UCSD-AML1 (cell line): ENCODE results near the gene NT5DC4.
A peak's percentile ranks its signal among the peaks of the same experiment; 100 is the strongest.

ENCODE experiments used
- DNase-seq: peaks from one replicate; lab custom pipeline; 2025; ENCODE audit not compliant: unreplicated experiment; lab: John Stamatoyannopoulos, UW

Gene NT5DC4

DNA sequence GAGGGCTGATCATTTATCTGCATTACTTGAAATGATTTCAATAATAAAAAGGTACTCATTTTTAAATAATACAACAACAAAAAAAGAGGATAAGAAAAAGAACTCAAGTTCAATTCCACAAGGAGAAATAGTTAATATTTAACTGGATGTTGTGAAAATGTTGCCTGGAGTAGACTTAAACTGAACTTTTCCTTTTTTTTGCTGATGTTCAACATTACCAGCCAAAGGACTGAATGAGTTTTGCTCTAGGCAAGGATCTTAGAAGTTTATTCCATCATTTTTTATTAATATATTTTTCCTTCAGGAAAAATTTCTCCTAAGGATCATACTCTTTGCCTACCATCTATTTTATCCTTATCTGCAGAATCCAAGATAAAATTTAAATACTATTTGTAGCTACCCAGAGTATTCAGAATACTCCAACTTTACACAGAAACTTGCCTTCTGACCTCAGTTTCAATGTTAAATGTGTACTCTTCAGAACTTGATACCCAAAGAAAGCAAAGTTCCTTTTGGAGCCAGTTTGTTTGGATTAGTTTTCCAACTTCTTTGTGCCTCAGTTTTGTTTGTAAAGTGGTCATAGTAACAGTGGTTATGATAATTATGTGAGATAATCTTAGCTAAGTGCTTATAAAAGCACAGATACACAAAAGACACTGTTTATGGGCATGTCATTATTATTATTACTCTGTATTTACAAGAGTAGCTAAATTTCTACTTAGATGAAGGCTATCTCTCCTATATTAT is 30.8 kb downstream of the NT5DC4 start:
- no peak for DNase-seq

DNA sequence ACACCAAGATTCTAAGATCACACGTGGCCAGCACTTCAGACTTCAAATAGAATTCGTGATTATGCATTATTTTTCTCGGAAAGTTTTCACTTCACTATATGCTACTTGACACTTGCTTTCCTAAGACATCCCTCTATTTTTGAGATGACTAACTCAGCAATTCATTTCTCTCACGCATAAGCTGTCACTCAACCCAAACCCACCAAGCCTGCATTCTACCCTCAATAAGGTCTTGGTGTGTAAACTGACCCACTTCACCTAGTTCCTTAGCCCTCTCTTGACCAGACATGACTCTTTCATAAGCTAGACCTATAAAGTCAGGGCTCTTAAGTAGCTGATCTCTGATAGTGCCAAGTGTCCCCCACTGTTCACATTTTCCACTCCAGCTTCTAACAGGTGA is 31.8 kb downstream of the NT5DC4 start:
- DNase-seq: no peak

DNA sequence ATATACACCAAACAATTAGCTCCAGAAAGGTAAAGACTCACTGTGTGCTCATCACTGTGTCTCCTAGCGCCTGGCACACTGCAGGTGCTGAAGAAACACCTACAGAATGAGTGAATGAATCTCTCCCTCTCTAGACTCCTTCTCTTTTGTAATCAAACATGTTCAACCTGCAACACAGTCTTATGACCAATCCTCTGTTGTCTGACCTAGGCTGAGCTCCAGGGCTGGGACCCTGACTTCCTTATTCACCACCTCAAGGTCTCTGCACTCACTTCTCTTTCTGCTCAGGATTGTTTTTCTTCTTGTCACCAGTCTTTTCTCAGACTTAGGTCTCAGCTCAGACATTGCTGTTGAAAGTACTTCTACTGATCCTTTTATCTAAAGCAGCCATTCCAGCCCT is 33.7 kb downstream of the NT5DC4 start:
- no peak for DNase-seq

DNA sequence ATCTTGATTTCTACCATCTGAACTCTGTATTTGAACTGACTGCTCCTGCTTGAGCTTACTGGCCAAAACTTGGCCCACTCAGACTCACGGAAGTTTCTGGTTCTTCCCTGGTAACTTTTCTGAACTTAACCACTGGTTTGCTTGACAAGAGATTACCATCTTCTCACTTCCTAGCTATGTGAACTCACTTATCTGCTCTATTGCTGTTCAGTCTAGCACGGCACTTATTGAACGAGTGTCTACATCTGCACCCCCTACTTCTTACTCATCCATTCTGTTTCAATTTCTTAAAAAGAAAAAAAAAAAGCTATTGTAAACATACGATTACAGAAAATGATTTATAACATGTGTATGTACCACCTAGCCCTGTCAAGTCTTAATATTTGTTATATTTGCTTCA is 34.6 kb downstream of the NT5DC4 start:
- no peak for DNase-seq

DNA sequence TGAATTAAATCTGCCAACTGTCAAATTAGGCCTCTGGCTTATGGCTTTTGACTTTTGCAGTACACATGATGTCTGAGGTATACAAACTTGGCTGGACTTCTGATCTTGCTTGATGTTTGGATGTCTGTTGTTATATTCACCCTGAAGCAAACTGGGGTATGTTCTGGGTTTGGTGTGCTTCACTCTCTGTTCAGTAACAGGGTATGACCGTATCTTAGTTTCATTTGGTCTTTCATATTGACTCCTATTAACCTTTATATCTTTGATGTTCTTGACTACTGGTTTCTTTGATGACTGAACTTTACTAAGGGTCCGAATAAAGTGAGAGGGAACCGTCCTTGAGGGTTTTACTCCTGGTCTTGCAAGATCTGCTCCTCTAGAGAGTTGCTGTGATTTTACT is 35.4 kb downstream of the NT5DC4 start:
- no peak for DNase-seq

DNA sequence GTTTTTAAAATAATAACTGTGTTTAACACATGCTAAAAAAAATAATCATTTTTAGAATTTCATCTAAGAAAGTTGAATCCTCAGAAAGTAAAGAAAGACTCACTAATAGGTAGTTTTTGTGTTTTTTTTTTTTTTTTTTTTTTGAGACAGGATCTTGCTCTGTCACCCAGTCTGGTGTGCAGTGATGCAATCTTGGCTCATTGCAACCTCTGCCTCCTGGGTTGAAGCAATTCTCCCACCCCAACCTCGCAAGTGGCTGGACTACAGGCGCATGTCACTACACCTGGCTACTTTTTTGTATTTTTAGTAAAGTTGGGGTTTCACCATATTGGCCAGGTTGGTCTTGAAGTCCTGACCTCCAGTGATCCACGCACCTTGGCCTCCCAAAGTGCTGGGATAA is 36.4 kb downstream of the NT5DC4 start:
- DNase-seq: no peak

DNA sequence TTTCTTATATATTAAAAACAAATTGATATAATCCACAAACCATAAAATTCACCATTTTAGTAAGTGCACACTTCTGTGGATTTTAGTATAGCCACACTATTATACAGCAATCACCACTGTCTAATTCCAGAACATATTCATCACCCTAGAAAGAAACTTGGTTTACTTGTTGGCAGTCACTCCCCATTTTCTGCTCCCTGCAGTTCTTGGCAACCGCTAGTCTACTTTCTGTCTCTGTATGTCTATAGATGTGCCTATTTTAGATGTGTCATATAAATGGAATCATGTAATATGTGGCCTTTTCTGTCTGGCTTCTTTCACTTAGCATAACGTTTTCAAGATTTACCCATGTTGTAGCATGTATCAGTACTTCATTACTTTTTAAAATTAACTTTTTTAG is 37.9 kb downstream of the NT5DC4 start:
- DNase-seq: no peak

DNA sequence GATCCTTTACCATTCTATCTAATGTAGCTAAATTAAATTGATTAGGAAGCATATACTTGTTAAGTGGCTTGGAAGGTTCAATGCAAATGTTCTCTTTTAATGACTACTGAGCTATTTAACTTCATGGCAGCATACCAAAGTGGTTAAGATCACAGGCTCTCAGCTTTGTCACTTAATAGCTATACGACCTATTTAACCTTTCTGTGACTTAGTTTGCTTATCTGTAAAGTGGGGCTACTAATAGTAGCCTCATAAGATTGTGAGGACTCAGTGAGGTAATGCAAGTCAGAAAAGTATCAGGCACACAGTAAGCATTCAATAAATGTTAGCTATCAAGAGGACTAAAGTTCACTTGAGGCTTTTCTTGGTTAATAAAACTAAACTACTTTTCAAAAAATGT is 39.3 kb downstream of the NT5DC4 start:
- DNase-seq: no peak

DNA sequence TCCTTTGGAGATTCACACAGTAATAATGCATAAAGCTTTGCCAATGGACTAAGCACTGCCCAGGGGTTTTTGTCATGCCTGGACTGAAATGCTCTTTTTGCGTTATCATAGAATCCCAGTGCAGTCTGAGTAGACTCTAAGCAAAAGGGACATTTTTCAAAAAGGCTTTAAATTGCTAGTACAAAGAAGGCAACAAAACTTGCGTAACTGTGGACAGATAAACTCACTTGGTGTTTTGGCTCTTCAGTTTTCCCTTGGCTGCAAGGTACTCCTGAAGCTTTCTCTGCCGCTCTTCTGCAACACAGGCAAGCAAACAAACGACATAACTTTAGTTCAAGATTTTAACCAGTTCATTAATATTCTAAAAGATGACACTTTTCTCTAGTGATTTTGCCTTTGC is 41.5 kb downstream of the NT5DC4 start:
- no peak for DNase-seq

DNA sequence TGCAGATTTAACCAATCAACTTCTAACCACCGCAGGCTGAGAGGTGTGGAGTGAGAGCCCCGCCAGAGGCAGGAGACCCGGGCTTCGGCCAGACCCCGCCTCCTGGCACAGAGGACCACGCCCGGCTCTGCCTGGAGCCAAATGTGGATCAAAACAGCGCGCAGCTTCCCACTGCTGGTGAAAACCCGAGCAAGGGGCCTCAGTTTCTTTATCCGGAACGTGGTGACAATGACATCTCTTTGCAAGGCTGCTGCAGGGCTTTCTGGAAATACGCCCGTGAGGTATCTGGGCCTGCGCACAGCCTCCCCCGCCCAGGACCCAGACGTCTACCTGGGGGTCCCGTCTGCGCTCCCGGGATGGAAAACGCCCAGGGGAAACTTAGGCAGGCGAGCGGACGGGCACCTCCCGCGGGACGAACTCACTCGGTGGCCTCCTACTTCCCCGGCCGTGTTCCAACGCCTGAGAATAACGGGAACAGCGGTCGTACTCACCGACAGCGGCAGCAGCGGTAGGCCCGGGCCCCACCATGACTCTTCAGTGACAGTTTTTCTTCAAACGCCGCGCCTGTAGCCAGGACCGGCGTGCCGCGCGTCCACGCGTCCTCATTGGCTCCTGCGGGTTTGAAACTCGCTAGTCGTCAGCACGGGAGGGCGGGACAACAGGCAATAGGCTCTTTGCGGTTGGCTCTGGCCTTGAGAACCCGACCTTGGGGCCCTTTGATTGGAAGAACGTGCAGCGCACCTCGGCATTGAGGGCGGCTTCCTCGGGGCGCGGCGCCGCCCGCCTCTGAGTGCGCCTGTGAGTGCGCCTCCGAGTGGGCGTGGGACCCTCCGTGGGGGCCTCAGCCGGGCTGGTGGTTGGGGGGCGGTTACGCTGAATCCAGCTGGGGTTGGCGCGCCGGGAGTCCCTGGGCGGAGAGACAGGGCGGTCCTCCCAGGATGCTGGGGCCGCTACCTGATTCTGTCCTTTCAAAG is 43.5 kb downstream of the NT5DC4 start, which contains the start of gene CKAP2L:
CKAP2L (minus strand) TSS at position 539 of the 974 bp plus-strand sequence; CDS start at position 528, 11 bp downstream.
- DNase-seq: peak; percentile 96

DNA sequence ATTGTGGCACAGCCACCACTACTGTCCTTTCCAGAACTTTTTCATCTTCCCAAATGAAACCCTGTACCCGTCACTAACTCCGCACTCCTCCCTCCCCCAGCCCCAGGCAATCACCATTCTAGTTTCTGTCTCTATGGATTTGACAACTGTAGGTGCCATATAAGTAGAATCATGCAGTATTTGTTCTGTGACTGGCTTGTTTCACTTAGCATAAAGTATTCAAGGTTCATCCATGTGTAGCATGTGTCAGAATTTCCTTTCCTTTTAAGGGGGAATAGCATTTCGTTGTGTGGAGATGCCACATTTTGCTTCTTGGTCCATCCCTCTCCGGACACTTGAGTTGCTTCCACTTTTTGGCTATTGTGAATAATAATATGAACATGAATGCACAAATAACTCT is 44.4 kb downstream of the NT5DC4 start:
- no peak for DNase-seq

DNA sequence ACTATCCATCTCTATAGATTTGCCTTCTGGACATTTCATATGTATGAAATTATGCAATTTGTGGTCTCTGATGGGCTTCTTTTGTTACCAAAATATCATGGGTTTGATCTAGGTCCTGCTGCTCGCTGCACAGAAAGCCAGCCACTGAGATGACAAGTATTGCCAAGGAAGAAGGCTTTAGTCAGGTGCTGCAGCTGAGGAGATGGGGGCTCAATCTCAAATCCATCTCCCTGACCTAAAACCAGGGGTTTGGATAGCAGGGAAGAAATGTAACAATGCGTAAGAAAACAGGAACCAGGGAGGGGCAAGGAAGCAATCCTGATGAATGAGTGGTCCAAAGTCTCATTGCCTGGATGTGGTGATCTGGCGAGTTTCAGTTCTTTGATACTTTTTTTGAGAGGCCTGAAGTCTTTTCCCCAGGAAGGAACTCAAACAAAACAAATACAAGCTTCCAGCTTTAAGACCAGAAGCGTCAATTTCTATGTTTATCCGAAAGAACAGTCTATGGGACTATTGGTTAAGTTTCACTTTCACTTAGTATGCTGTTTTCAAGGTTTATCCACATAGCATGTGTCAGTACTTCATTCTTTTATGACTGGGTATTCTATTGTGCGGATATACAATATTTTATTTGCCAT is 47.0 kb downstream of the NT5DC4 start:
- DNase-seq: no peak

DNA sequence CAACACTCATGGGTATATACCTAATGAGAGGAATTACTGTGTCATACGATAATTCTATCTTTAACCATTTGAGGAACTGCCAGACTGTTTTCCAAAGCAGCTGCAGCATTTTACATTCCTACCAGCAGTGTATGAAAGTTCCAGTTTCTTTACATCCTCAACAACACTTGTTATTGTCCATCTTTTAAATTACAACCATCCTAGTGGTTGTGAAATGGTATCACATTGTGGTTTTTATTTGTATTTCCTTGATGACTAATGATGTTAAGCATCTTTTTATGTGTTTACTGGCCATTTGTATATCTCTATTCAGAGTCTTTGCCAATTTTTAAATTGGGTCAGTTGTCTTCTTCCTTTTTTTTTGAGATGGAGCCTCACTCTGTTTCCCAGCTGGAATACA is 47.6 kb downstream of the NT5DC4 start:
- DNase-seq: no peak

DNA sequence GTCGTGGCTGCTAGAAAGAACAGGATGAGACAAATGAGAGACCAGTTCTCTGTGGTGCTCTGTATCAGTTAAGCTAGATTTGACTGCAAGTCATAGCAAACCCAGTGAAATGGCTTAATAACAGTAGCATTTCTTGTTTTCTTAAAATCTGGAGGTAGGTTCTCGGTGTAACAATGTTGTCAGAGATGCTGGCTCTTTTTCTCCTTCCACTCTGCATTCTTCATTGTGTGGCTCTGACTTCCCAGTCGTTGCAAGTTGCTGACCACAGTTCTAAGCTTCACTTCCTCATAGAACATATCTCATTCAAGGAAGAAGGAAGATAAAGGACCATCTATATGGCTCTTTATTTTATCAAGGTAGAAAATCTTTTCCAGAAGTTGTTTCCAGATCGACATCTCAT is 51.5 kb downstream of the NT5DC4 start:
- DNase-seq: no peak

DNA sequence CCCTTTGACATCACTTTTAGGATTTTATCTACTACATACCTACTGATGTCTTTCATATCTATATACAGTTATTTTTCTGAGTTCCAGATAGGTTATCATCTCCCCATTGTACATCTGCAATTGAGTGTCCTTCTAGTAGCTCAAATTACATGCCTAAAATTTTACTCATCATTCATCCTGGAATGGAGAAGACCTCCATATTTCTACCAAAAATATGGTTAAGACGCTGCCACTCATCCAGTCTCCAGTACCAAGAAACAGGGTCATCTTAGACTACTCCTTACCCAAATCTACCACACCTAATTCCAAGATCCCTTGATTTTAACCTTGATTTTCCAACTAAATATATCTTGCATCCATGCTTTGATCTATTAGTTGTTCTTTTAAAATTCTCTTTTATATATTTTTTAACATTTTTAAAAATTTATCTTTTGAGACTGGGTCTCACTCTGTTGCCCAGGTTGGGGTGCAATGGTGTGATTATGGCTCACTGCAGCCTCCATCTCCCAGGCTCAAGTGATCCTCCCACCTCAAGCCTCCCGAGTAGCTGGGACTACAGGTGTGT is 52.2 kb downstream of the NT5DC4 start:
- DNase-seq: no peak

DNA sequence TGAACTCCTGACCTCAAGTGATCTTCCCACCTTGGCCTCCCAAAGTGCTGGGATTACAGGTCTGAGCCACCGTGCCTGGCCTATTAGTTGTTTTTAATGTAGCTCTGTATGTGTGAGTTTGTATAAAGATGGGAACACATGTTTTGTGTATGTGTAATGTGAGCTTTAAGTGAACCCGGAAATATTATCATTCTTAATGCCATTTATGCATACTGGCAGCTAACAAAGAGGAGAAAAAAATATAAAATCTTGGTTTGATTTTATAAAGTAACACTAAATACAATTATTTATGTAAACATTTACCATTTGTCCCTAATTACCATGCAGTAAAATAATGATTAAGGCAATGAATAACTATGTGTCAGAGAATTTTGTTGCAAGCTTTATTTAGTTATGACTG is 52.7 kb downstream of the NT5DC4 start:
- DNase-seq: no peak

DNA sequence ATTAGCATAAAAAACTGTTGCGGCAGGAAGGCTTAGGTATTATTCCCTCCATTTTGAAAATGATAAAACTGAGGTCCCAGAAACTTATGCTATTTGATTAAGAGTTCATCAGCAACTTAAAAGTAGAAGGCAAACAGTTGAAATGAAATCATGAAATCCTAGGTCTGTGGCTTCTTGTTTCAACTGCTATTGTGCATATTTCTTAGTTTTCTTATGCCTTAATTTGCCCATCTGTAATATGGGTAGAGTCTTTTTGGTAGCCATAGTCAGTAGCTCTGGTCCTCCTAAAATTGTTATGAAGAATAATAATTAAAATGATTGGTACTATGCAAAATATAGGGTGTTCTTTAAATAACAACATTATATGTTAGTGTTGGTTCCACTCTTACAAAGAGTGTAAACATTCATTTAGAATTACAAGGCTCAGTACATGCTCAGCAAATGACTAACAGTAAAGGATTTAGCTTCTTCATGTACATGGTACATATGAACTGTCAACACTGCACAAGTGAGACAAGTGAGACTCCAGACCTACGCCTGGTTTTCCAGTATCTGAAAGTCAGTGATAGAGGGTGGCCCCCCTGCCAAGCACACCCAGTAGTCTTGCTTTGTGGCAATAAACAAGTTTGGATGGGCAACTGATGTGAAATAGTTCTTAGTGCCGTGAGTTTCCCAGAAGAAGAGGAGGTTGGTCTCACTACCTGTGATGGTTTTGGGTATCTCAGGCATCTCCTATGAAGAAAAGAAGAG is 53.9 kb downstream of the NT5DC4 start:
- DNase-seq: no peak

DNA sequence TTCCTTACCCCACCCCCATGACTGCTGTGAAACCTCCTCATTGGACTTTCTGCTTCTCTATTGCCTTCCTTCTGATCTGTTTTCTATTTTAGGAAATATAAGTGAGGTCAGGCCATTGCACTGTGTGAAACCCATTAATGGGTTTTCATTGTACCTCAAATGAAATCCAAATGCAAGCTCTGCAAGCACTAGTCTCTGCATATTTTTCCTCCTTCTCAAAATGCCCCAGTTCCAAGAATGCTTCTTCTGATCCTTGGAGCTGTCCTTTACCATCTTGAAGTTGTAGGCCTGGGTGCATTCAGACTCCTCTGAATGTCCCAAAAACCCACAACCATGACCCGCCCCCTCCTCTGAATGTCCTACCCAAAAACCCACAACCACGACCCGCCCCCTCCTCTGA is 55.3 kb downstream of the NT5DC4 start:
- no peak for DNase-seq

DNA sequence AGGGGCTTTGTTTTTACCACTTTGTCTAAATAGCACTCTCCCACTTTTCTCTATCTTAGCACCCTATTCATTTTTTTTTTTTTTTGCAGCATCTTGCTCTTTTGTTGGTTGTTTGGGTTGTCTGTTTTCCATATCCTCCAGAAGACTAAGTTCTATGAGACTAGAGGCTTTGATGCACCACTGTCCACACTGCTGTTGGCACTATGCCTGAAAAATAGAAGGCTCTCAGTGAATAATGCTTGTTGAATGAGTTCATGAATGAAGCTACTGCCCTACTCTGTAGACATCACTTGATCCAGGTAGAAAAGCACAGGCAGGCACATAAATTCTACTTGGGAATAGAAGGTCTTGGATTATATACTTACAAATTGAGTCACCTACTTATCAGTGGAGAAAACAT is 56.2 kb downstream of the NT5DC4 start:
- DNase-seq: no peak

DNA sequence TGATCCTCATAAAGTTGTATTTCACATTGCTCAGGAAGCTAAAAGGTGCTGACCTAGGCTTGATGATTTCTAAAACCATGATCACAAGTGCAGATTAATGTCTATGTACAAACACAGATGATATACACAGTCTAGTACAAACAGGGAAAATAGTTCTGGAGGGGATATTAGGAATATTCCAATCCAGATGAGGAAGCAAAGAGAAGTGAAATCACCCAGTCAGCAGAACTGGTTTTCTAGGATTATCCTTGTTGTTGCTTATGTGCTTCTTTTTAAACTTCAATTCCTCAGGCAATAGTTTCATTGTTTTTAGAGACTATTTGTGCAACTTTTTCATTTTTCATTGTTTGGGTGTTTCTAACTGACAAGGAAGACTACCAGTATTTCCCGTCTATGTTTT is 58.8 kb downstream of the NT5DC4 start:
- no peak for DNase-seq
